T follicular helper cell (primary cell): ENCODE results near the gene INPP5K.

Experiments used
- DNase-seq: peaks from one replicate; pipeline ENCODE4 v3.0.0-alpha.2; 2020; ENCODE audit warnings: low read depth

INPP5K gene

GRCh38 chr17:1505586-1505985 is 10.8 kb downstream of the INPP5K start:
- no peak for DNase-seq

- no peak for DNase-seq
Measured at GRCh38 chr17:1504866-1505265, 11.5 kb downstream of the INPP5K start.

- no peak for DNase-seq
Measured at GRCh38 chr17:1503699-1504098, 12.7 kb downstream of the INPP5K start.

- DNase-seq, result no peak
Measured at GRCh38 chr17:1498869-1499268, 17.5 kb downstream of the INPP5K start.

GRCh38 chr17:1498233-1498632 is 18.2 kb downstream of the INPP5K start:
- no peak for DNase-seq

- DNase-seq, result no peak
Measured at GRCh38 chr17:1497831-1498230, 18.6 kb downstream of the INPP5K start.

GRCh38 chr17:1496869-1497268 is 19.5 kb downstream of the INPP5K start:
- DNase-seq, result no peak

GRCh38 chr17:1495265-1495989 is 21.0 kb downstream of the INPP5K start:
- no peak for DNase-seq

- no peak for DNase-seq
Measured at GRCh38 chr17:1494736-1495253, 21.6 kb downstream of the INPP5K start.

GRCh38 chr17:1494203-1494602 is 22.2 kb downstream of the INPP5K start:
- no peak for DNase-seq

GRCh38 chr17:1493291-1493980 is 23.0 kb downstream of the INPP5K start:
- no peak for DNase-seq

- DNase-seq, result no peak
Measured at GRCh38 chr17:1492249-1493206, 23.9 kb downstream of the INPP5K start, which contains the start of gene MYO1C. TSS of gene MYO1C (minus strand) at chr17:1492686. CDS start at chr17:1492487, 199 bp downstream.

GRCh38 chr17:1491443-1492248 is 24.8 kb downstream of the INPP5K start:
- DNase-seq, result no peak

GRCh38 chr17:1490643-1491442 is 25.6 kb downstream of the INPP5K start:
- peak; percentile 38 for DNase-seq

- no peak for DNase-seq
Measured at GRCh38 chr17:1488826-1489270, 27.6 kb downstream of the INPP5K start.

- DNase-seq, result peak; percentile 65
Measured at GRCh38 chr17:1487939-1488825, 28.2 kb downstream of the INPP5K start.

GRCh38 chr17:1486802-1487695 is 29.4 kb downstream of the INPP5K start:
- DNase-seq, result peak; percentile 74
